Fibroblast of lung (primary cell): ENCODE measurements around the gene FAM53B.

Source experiments
- CTCF ChIP-seq, 2 donors: IDR thresholded peaks in 1 of 2; conservative IDR thresholded peaks in 1 of 2; 1 replicate in 1 of 2; 2 replicates in 1 of 2; pipeline ENCODE4 v1.5.1; 2011 to 2012; ENCODE audit warnings: low read length in 2 of 2, control low read depth in 1 of 2, inconsistent platforms in 1 of 2, low read depth in 1 of 2, mild to moderate bottlenecking in 1 of 2
- EZH2 ChIP-seq: IDR thresholded peaks from 2 replicates; pipeline ENCODE4 v1.5.1; 2012; ENCODE audit warnings: low read length, control low read depth, mild to moderate bottlenecking; ENCODE audit errors: missing control alignments

GRCh38 chr10:124586142-124586541 is 158.0 kb downstream of the FAM53B start:
- TF ChIP-seq CTCF (conservative IDR thresholded peaks at IDR 0.05 in 1 of 2, IDR thresholded peaks at IDR 0.05 in 1 of 2; ENCODE audit: low read depth in 1 of 2, low read length in 2 of 2) (no peak), EZH2 (no peak)
